ENCODE results near the gene FAM222B. TPM values are rescaled to one million over a fixed set of nuclear protein-coding genes. Genes with fewer than 3 reads are reported as not detected.
A peak's percentile ranks its signal among the peaks of the same experiment; 100 is the strongest.
"Not testable (repeated sequence)": the region's sequence is repeated elsewhere in the genome, so short reads cannot be mapped to it uniquely, and the experiment has no call there.

The FAM222B gene
- polyA plus RNA-seq, 3 donors from 2014 or later = 2.5 to 13.7 (median 4.9) TPM

DNA sequence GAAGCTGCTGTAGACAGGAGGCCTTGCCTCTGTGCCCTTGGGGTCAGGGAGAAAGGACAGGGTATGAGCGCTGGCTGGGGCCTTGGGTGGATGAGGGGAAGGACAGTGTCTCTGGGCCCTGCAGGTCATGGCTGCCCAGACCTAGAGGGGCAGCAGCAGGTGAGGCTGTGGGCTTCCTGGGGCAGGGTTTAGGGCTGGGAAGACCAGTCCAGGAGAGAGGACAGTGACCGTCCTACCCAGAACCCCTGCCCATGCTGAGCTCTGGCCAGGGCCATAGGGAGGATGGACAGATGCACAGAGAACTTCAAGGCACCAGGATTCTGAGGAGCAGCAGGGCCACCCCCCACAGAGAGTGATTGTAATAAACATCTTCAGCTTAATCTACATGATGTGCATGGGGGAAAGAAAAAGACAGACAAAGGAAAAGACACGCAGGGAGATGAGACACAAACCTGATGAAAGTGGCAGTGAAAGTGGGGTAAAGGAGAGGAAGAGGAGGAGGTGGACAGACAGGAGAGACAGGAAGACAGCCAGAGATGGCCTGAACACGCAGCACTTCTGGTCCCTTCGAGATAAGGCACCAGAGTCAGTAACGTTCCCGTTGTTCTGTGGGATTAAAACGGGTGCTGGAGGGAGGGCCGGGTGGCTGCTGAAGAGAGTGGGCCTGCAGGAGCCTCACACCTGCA lies 37.4 kb upstream of the FAM222B start:
- peaks cover 0 to 2% (median 1%) of the 10 kb centered on the region in 3 donors for H3K27me3 Mint-ChIP-seq (ENCODE audit: low read depth in 3 of 3)
- DNase-seq = no peak
- no peak overlapping the region for H3K4me3 Mint-ChIP-seq
- peaks cover 12 to 33% (median 13%) of the 10 kb centered on the region in 3 donors for H3K36me3 Mint-ChIP-seq
- no peaks in the 10 kb centered on the region for H3K9me3 Mint-ChIP-seq
- peaks cover 0 to 1% of the 10 kb centered on the region in 2 donors for H3K4me1 Mint-ChIP-seq
- peak overlapping the region in 1 of 6 donors; percentile 7 for H3K27ac Mint-ChIP-seq

DNA sequence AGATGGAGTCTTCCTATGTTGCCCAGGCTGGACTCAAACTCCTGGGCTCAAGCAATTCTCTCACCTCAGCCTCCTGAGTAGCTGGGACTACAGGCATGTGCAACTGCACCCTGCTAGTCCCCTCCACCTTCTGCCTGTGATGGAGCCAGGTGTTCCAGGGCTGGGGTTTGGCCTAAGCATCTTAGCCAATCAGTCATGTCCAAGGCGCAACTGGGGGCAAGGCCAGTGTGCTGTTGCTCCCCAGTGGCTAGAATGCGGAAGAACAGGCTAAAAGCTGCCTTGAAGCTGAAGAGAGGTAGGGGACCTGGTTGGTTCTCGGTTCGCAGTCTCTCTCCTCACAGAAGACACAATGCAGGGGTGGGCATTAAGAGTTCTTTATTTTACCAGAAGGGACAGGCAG lies 36.4 kb upstream of the FAM222B start:
- no peak for DNase-seq
- no peaks in the 10 kb centered on the region for H3K9me3 Mint-ChIP-seq
- H3K4me3 Mint-ChIP-seq = no peak overlapping the region
- H3K4me1 Mint-ChIP-seq = peaks cover 0 to 1% of the 10 kb centered on the region in 2 donors
- peaks cover 0 to 2% (median 1%) of the 10 kb centered on the region in 3 donors for H3K27me3 Mint-ChIP-seq (ENCODE audit: low read depth in 3 of 3)
- H3K36me3 Mint-ChIP-seq = peaks cover 11 to 30% (median 13%) of the 10 kb centered on the region in 3 donors
- peak overlapping the region in 2 of 6 donors; percentile 13 to 22 for H3K27ac Mint-ChIP-seq

DNA sequence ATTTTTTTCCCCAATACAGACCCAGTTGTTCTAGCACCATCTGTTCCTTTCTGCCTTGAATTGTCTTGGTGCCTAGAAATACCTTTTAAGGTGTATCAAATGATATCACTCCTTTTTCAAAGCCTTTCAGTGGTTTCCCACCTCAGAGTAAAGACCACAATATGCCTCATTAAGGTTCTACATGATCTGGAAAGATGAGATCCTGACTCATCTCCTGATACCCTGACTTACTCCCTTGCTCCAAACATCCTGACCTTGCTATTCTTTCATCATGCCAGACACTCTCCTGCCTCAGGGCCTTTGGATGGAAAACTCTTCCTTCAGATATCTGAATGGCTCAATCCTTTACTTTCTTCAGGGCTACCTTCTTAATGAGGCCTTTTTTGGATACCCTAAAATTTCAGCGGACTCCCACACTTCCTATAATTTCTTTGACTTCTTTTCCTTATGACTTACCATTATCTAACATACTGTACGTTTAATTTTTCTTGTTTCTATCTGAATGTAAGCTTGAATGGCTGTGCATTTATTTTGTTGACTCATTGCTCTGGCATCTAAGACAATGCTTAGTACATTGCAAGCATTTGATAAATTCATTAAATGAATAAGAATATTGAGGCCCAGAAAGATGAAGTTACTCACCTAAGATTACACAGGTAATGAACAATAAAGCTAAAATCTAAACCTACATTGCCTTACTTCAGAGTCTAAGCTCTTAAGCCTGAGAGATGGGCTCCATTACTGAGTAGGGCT lies 35.7 kb upstream of the FAM222B start:
- Mint-ChIP-seq H3K4me3 (no peak overlapping the region), H3K27ac (peak overlapping the region in 1 of 6 donors; percentile 43), H3K36me3 (peaks cover 11 to 30% (median 13%) of the 10 kb centered on the region in 3 donors), H3K27me3 (ENCODE audit: low read depth in 3 of 3) (peaks cover 0 to 2% (median 2%) of the 10 kb centered on the region in 3 donors), H3K4me1 (peaks cover 0 to 1% of the 10 kb centered on the region in 2 donors), H3K9me3 (no peaks in the 10 kb centered on the region)
- DNase-seq = no peak

DNA sequence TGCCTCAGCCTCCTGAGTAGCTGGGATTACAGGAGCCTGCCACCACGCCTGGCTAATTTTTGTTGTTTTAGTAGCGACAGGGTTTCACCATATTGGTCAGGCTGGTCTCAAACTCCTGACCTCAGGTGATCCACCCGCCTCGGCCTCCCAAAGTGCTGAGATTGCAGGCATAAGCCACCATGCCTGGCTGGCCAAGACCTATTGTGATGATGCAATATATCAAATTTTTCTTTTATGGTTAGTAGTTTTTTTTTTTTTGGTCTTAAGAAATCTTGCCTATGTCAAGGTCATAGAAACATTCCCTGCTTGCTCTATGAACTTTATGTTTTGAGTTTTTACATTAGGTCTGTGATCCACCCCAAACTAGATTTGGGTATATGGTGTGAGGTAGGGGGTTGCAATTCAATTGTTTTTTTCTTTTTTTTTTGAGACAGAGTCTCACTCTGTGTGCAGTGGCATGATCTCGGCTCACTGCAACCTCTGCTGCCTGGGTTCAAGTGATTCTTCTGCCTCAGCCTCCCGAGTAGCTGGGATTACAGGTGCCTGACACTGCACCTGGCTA lies 34.6 kb upstream of the FAM222B start:
- DNase-seq; H3K27me3 Mint-ChIP-seq (ENCODE audit: low read depth in 3 of 3); H3K4me3 Mint-ChIP-seq; H3K4me1 Mint-ChIP-seq; H3K9me3 Mint-ChIP-seq; H3K27ac Mint-ChIP-seq: not testable (repeated sequence)
- H3K36me3 Mint-ChIP-seq = peaks cover 10 to 27% (median 13%) of the 10 kb centered on the region in 3 donors

DNA sequence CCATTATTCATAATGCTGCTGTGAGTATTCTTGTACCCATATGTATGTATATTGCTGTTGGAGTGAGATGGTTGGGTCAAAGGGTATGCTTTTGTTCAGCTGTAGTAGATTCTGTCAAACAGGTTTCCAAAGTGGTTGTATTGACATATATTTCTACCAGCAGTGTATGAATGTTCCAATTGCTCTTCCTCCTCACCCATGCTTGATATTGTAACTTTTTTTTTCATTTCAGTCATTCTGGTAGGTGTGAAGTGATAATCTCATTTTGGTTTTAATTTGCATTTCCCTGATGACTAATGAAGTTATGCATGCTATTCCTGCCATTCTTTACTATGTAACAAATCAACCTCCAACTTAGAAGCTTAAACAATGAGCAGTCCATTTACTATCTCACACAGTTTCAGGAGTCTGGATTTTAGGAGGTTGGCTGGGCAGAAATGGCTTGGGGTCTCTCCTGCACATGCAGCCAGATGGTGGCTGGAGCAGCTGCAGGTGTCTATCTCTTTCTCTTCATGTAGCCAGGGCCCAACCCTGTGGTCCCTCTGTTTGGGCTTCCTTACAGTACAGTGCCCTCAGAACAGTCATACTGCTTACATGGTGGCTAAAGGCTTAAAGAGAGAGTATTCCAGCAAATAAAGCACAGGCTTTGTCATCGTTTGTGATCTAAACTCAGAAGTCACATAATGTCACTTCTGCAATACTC lies 33.4 kb upstream of the FAM222B start:
- Mint-ChIP-seq H3K4me1 (peaks cover 12 to 17% of the 10 kb centered on the region in 2 donors), H3K4me3 (no peak overlapping the region), H3K36me3 (peaks cover 7 to 22% (median 15%) of the 10 kb centered on the region in 3 donors), H3K27me3 (ENCODE audit: low read depth in 3 of 3) (peaks cover 0 to 6% (median 2%) of the 10 kb centered on the region in 3 donors), H3K9me3 (no peaks in the 10 kb centered on the region), H3K27ac (no peak overlapping the region)
- no peak for DNase-seq

DNA sequence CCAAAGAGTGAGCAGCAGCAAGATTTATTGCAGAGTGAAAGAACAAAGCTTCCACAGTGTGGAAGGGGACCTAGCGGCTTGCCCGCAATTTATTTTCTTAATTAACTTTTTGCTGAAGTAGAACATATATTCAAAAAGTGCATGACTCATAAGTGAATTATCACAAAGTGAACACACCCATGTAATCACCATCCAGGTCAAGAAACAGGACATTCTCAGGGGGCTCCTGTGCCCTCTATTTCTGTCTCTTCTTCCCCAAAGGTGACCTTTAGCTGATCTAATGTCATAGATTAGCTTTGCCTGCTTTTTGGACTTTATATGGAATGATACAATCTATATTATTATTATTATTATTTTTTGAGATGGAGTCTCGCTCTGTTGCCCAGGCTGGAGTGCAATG lies 32.2 kb upstream of the FAM222B start:
- H3K27ac Mint-ChIP-seq = peak overlapping the region in 1 of 6 donors; percentile 40
- H3K36me3 Mint-ChIP-seq = peaks cover 3 to 16% (median 10%) of the 10 kb centered on the region in 3 donors
- H3K4me3 Mint-ChIP-seq = no peak overlapping the region
- H3K4me1 Mint-ChIP-seq = peaks cover 15 to 20% of the 10 kb centered on the region in 2 donors
- H3K9me3 Mint-ChIP-seq = no peaks in the 10 kb centered on the region
- peaks cover 0 to 6% (median 0%) of the 10 kb centered on the region in 3 donors for H3K27me3 Mint-ChIP-seq (ENCODE audit: low read depth in 3 of 3)
- DNase-seq = no peak

DNA sequence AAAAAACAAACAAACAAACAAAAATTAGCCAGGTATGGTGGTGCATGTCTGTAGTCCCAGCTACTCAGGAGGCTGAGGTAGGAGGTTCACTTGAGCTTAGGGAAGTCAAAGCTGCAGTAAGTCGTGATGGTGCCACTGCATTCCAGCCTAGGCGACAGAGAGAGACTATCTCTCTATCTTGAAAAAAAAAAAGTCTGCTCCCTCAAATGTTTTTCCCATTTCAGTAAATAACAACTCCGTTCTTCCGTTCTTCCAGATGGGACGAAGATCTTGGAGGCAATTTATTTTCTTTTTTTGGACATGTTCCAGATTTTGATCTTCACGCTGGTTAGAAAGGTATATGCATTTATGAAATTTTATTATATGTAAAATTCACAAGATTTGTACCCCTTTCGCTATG lies 31.2 kb upstream of the FAM222B start:
- H3K27ac Mint-ChIP-seq = peak overlapping the region in 1 of 6 donors; percentile 46
- no peak overlapping the region for H3K4me3 Mint-ChIP-seq
- H3K36me3 Mint-ChIP-seq = peaks cover 0 to 10% (median 9%) of the 10 kb centered on the region in 3 donors
- peaks cover 0 to 6% (median 0%) of the 10 kb centered on the region in 3 donors for H3K27me3 Mint-ChIP-seq (ENCODE audit: low read depth in 3 of 3)
- no peaks in the 10 kb centered on the region for H3K9me3 Mint-ChIP-seq
- DNase-seq = no peak
- peaks cover 15 to 18% of the 10 kb centered on the region in 2 donors for H3K4me1 Mint-ChIP-seq

DNA sequence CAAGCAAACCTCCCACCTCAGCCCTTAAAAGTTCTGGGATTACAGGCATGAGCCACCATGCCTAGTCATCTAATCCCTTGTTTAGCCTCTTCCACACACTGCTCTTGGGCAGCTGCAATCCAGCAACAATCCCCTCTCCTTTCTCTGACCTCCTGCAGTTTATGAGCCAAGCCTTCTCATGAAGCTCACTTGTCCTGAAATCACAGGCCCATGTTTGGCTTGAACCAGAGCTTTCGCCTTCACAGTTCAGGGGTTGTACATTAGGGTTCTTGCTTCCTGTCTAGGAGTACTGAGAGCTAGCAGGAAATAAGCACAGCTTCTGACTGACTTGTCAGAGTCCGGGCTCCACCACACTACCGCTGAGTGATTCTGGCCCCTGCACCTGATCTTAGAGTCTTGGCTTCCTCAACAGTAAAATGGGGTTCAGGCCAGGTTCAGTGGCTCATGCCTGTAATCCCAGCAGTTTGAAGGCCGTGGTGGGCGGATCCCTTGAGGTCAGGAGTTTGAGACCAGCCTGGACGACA lies 28.5 kb upstream of the FAM222B start:
- DNase-seq = peak; percentile 35 to 53 (median 44)
- Mint-ChIP-seq H3K36me3 (peaks cover 0 to 4% (median 0%) of the 10 kb centered on the region in 3 donors), H3K27ac (peak overlapping the region; percentile 87 to 98 (median 96)), H3K27me3 (ENCODE audit: low read depth in 3 of 3) (peaks cover 0 to 4% (median 0%) of the 10 kb centered on the region in 3 donors), H3K4me1 (peaks cover 15 to 18% of the 10 kb centered on the region in 2 donors), H3K9me3 (no peaks in the 10 kb centered on the region), H3K4me3 (peak overlapping the region; percentile 27 to 70 (median 54))

DNA sequence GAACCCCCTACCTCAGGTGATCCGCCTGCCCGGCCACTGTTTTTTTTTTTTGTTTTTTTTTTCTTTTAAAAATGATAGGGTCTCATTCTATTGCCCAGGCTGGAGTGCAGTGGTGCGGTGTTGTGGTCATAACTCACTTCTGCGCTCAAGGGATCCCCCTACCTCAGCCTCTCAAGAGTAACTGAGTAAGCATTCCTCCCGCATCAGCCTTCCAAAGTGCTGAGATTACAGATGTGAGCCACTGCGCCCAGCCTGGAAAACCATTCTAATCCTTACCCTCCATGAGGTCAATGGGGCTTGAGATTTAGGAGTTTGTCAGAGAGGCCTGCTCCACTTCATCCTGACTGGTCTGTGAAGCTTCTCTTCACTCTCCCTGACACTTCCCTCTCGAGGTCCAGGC lies 24.7 kb upstream of the FAM222B start:
- H3K27ac Mint-ChIP-seq = no peak overlapping the region
- no peak for DNase-seq
- H3K4me1 Mint-ChIP-seq = peaks cover 14 to 15% of the 10 kb centered on the region in 2 donors
- H3K9me3 Mint-ChIP-seq = no peaks in the 10 kb centered on the region
- peaks cover 0 to 2% (median 0%) of the 10 kb centered on the region in 3 donors for H3K27me3 Mint-ChIP-seq (ENCODE audit: low read depth in 3 of 3)
- H3K4me3 Mint-ChIP-seq = no peak overlapping the region
- peaks cover 0 to 5% (median 4%) of the 10 kb centered on the region in 3 donors for H3K36me3 Mint-ChIP-seq

DNA sequence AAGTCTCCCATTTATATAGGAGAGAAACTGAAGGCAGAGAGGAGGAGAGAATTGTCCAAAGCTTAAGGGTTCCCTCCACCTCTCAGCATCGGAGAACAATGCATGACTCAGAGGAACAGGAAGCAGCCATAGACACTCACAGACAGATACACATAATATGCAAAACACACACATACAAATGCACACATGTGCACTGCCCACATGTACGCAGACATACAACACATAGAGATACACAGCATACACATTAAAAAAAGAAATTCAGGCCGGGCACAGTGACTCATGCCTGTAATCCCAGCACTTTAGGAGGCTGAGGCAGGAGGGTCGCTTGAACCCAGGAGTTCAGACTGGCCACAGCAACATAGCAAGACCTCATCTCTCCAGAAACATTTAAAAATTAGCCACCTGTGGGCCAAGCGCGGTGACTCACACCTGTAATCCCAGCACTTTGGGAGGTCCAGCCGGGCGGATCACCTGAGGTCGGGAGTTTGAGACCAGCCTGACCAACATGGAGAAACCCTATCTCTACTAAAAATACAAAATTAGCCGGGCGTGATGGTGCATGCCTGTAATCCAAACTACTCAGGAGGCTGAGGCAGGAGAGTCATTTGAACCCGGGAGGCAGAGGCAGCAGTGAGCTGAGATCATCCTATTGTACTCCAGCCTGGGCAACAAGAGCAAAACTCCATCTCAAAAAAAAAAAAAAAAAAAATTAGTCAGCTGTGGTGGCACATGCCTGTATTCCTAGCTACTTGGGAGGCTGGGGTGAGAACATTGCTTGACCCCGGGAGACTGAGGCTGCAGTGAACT lies 23.6 kb upstream of the FAM222B start:
- Mint-ChIP-seq H3K36me3 (peaks cover 0 to 9% (median 6%) of the 10 kb centered on the region in 3 donors), H3K27ac (peak overlapping the region in 1 of 6 donors; percentile 58), H3K4me3 (no peak overlapping the region), H3K4me1 (peaks cover 4% of the 10 kb centered on the region in 2 donors), H3K27me3 (ENCODE audit: low read depth in 3 of 3) (peaks cover 0 to 4% (median 0%) of the 10 kb centered on the region in 3 donors), H3K9me3 (no peaks in the 10 kb centered on the region)
- no peak for DNase-seq

DNA sequence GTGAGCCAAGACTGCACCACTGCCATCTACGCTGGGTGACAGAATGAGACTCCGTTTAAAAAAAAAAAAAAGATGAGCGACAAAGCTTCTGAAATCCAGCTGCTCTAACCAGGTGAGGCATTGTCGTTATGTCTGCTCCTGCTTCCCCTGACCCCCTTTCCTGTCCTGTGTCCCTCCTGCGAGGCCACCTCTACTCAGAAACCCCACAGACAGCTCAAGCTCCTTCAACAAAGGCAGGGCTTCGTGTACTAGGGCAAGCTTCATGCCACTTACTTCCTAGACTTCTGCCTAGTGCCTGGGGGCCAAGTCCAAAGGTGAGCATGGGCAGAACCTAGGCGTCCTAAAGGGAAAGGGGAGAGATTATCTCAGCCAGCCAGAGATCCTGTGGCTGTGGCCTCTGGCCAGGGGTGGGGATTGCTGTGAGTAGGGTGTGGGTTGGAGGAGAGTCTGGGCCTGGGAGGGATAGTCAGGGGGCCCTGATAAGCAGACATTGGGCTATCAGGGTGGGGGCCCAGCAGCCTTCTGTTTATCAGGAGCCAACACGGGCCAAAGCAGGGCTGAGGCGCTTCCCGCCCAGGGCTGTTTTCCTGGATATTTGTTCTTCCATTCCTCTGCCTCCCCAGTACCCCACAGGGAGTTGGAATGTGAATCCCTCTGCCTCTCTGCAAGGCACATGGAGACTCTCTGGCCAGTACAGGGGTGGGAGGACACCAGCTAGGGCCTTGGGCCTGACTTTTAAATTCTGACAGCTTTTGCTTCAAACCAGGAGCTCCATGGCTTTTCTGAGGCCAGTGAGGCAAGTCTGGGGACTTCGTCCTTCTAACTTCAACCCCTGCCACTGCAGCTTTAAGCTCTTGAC lies 22.6 kb upstream of the FAM222B start:
- Mint-ChIP-seq H3K27me3 (ENCODE audit: low read depth in 3 of 3) (peaks cover 0 to 2% (median 0%) of the 10 kb centered on the region in 3 donors), H3K27ac (no peak overlapping the region), H3K4me1 (no peaks in the 10 kb centered on the region), H3K36me3 (peaks cover 0 to 13% (median 3%) of the 10 kb centered on the region in 3 donors), H3K4me3 (no peak overlapping the region), H3K9me3 (no peaks in the 10 kb centered on the region)
- DNase-seq = no peak

DNA sequence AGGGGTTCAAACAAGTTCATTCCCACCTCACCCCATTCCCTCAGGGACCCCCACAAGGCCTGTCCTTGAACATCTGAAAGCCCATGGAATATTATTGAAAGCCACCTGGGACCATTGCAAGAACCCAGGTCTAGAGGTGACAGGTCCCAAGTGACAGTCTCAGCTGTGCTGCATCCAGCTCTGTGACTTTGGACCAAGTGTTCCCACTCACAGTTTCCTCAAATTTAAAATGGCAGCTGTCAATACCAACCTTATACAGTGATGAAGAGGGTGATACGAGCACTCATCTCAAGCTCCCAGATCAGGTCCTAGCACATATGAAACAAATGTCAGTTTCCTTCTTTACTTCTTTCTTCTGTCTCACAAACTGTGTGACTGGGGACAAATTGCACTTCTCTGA lies 21.4 kb upstream of the FAM222B start:
- H3K27ac Mint-ChIP-seq = no peak overlapping the region
- no peaks in the 10 kb centered on the region for H3K9me3 Mint-ChIP-seq
- no peak for DNase-seq
- H3K36me3 Mint-ChIP-seq = peaks cover 3 to 16% (median 6%) of the 10 kb centered on the region in 3 donors
- H3K4me1 Mint-ChIP-seq = no peaks in the 10 kb centered on the region
- H3K27me3 Mint-ChIP-seq (ENCODE audit: low read depth in 3 of 3) = peaks cover 0 to 2% (median 0%) of the 10 kb centered on the region in 3 donors
- H3K4me3 Mint-ChIP-seq = no peak overlapping the region
